HCT116 (cell line): Measurements from ENCODE around the gene SLC14A1. TPM values are rescaled to one million over a fixed set of nuclear protein-coding genes. Genes with fewer than 3 reads are reported as not detected.

ENCODE experiments used
- ATAC-seq: fragments of 200-7000 bp; cut with Tn5 transposase; 2 replicates; pipeline ENCODE4 v1.9.1; 2020; ENCODE audit warnings: mild to moderate bottlenecking, moderate library complexity
- BruUV-seq: library from RNA; stranded (reverse); fragments of 400-500 nt; replicated peaks from 2 replicates; lab custom pipeline; 2021; lab: Mats Ljungman, UMichigan
- CTCF ChIA-PET: fragments of 300-600 bp; sonication (Branson Sonifier 250); formaldehyde crosslinking; loops from one replicate; lab custom pipeline; 2021; ENCODE audit warnings: antibody characterized with exemption; lab: Charles Lee
- POLR2A ChIA-PET: fragments of 300-600, 350-600 bp; sonication (Branson Sonifier 250); formaldehyde crosslinking; loops from one replicate; lab custom pipeline; 2021; ENCODE audit warnings: antibody characterized with exemption; lab: Charles Lee
- RAD21 ChIA-PET, 2 experiments: fragments of 300-600 bp; sonication (Branson Sonifier 250); formaldehyde crosslinking; loops; one replicate each; lab custom pipeline; 2023; ENCODE audit warnings: low total read pairs in 2 of 2; ENCODE audit not compliant: uncharacterized antibody in 2 of 2, unreplicated experiment in 2 of 2, low non-redundant PET in 1 of 2; lab: Charles Lee
- DNase-seq: peaks from one replicate; pipeline ENCODE4 v3.0.0-alpha.2; 2010; ENCODE audit warnings: low read depth, low spot score
- H2AFZ ChIP-seq: fragments of 200-600 bp; shearing (Covaris generic), sonication (generic); 2 replicates; pipeline ENCODE4 v1.6.1; 2017; ENCODE audit warnings: low read depth, mixed run types, mixed read lengths, antibody characterized with exemption, low read length; ENCODE audit not compliant: poor library complexity, severe bottlenecking
- H3K27ac ChIP-seq: 2 replicates; pipeline ENCODE4 v1.5.1; 2012; ENCODE audit warnings: low read depth, low read length
- H3K27me3 ChIP-seq: fragments of 200-600 bp; sonication (generic); 2 replicates; pipeline ENCODE4 v1.6.1; 2016; ENCODE audit warnings: mixed run types, low read length, mixed read lengths; ENCODE audit not compliant: insufficient read depth
- H3K36me3 ChIP-seq, 2 experiments: fragments of 200-500 bp in 1 of 2; fragments of 200-600 bp in 1 of 2; sonication (Bioruptor generic) in 1 of 2; sonication (generic) in 1 of 2; 2 replicates each; pipeline versions ENCODE4 v1.5.1 to v1.6.1; 2014 to 2016; ENCODE audit warnings: low read length in 2 of 2, inconsistent platforms in 1 of 2, mixed read lengths in 1 of 2, mixed run types in 1 of 2; ENCODE audit not compliant: insufficient read depth in 2 of 2, control insufficient read depth in 1 of 2
- H3K4me1 ChIP-seq, 2 experiments: fragments of 200-600 bp in 1 of 2; sonication (generic) in 1 of 2; 2 replicates each; pipeline versions ENCODE4 v1.5.1 to v1.6.1; 2012 to 2017; ENCODE audit warnings: low read length in 2 of 2, inconsistent platforms in 1 of 2, mild to moderate bottlenecking in 1 of 2, mixed read lengths in 1 of 2, mixed run types in 1 of 2, moderate library complexity in 1 of 2; ENCODE audit not compliant: insufficient read depth in 2 of 2, control insufficient read depth in 1 of 2
- H3K4me2 ChIP-seq: fragments of 200-600 bp; sonication (generic); 2 replicates; pipeline ENCODE4 v1.6.1; 2017; ENCODE audit warnings: mixed run types, low read length, mixed read lengths
- H3K4me3 ChIP-seq, 2 experiments: fragments of 200-600 bp in 1 of 2; sonication (generic) in 1 of 2; replicated peaks in 1 of 2; 2 replicates each; pipeline ENCODE4 v1.5.1; 2011 to 2016; ENCODE audit warnings: low read length in 2 of 2, control low read depth in 1 of 2, low read depth in 1 of 2, mild to moderate bottlenecking in 1 of 2, mixed read lengths in 1 of 2, mixed run types in 1 of 2
- H3K79me2 ChIP-seq: fragments of 200-600 bp; sonication (generic); 2 replicates; pipeline ENCODE4 v1.6.1; 2017; ENCODE audit warnings: mild to moderate bottlenecking, mixed run types, low read length, moderate library complexity, mixed read lengths; ENCODE audit not compliant: insufficient read depth
- H3K9ac ChIP-seq: fragments of 200-600 bp; sonication (generic); 2 replicates; pipeline ENCODE4 v1.6.1; 2016; ENCODE audit warnings: low read length, mixed read lengths
- H3K9me2 ChIP-seq: fragments of 200-600 bp; sonication (generic), shearing (Covaris generic); 2 replicates; pipeline ENCODE4 v1.6.1; 2017; ENCODE audit warnings: mixed run types, mild to moderate bottlenecking, moderate library complexity; ENCODE audit not compliant: insufficient read depth
- H3K9me3 ChIP-seq, 2 experiments: fragments of 200-500 bp in 1 of 2; fragments of 200-600 bp in 1 of 2; sonication (Bioruptor generic) in 1 of 2; sonication (generic) in 1 of 2; 2 replicates each; pipeline ENCODE4 v1.6.1; 2014 to 2017; ENCODE audit warnings: low read length in 2 of 2, mixed read lengths in 2 of 2, inconsistent platforms in 1 of 2, low read depth in 1 of 2, mild to moderate bottlenecking in 1 of 2, mixed run types in 1 of 2, moderate library complexity in 1 of 2; ENCODE audit not compliant: control insufficient read depth in 1 of 2, insufficient read depth in 1 of 2
- H4K20me1 ChIP-seq: fragments of 200-600 bp; sonication (generic), shearing (Covaris generic); 2 replicates; pipeline ENCODE4 v1.6.1; 2017; ENCODE audit warnings: mixed run types, mild to moderate bottlenecking, moderate library complexity; ENCODE audit not compliant: insufficient read depth
- POLR2A ChIP-seq: IDR thresholded peaks from 2 replicates; pipeline ENCODE4 v1.7.0; 2011; ENCODE audit warnings: borderline replicate concordance; ENCODE audit not compliant: insufficient read depth, insufficient read length; ENCODE audit errors: extremely low read depth
- REST ChIP-seq: IDR thresholded peaks from 2 replicates; pipeline ENCODE4 v1.6.1; 2012; ENCODE audit warnings: low read depth
- TCF7L2 ChIP-seq: IDR thresholded peaks from 2 replicates; pipeline ENCODE4 v1.7.0; 2011; ENCODE audit warnings: borderline replicate concordance, inconsistent platforms; ENCODE audit not compliant: insufficient read depth, insufficient read length; ENCODE audit errors: extremely low read depth
- ZFX ChIP-seq: fragments of 450-650 bp; IDR thresholded peaks from 2 replicates; pipeline ENCODE4 v1.6.1; 2017
- intact Hi-C: fragments of 100-400 bp; cut with micrococcal nuclease; formaldehyde crosslinking; loops from 2 replicates; pipeline ENCODE4 v1.10.0; 2022
- total RNA-seq: library from RNA; stranded (reverse); gene quantifications from one replicate; pipeline ENCODE4 v1.2.1, GENCODE V29; 2021; ENCODE audit not compliant: unreplicated experiment

SLC14A1 gene
- total RNA-seq, 1 experiment from 2014 or later = not detected

GRCh38 chr18:45764000-45764686 is 40.2 kb downstream of the SLC14A1 start:
- intact Hi-C loops = no loop called here
- CTCF ChIA-PET = no interaction called here
- RAD21 ChIA-PET = no interaction called here
- no peaks in the 10 kb centered on the region for H3K79me2 ChIP-seq
- peaks cover 0 to 18% of the 10 kb centered on the region in 2 experiments; a peak in 1 of 4 replicates for H3K4me1 ChIP-seq
- H3K27ac ChIP-seq = no peak overlapping the region
- no peak overlapping the region for H3K4me3 ChIP-seq
- ATAC-seq (no peak), DNase-seq (no peak)
- H3K9ac ChIP-seq = no peak overlapping the region
- H3K9me3 ChIP-seq = no peaks in the 10 kb centered on the region
- H3K36me3 ChIP-seq = no peaks in the 10 kb centered on the region
- H2AFZ ChIP-seq = no peak overlapping the region
- H3K27me3 ChIP-seq = no peaks in the 10 kb centered on the region
- no peak for TF ChIP-seq POLR2A
- TF ChIP-seq ZFX = 0 out of 2 replicates have a peak, but pooled peaks have one; percentile 9
- peak; percentile 44 for TF ChIP-seq TCF7L2
- no peak for TF ChIP-seq REST
- TF ChIP-seq, all 23 proteins: peak for 2
- BruUV-seq = no TSS peak
- Histone ChIP-seq H4K20me1 (no peaks in the 10 kb centered on the region), H3K4me2 (0 out of 2 replicates have a peak overlapping the region, but pooled peaks have one; percentile 17), H3K9me2 (no peaks in the 10 kb centered on the region)
- POLR2A ChIA-PET = interaction anchor here (1.0 kb wide), 1 partner anchor 39 kb away, joined by 4 read pairs; no protein-coding TSS in a partner anchor
